Stimulated activated CD4-positive, alpha-beta T cell treated with anti-CD3 and anti-CD28 coated beads, Interleukin-1b, Interleukin-23, amount 100 ng/mL, for 48 hours (primary cell): ENCODE measurements around the gene ARHGEF18.
"Not testable (repeated sequence)": the region's sequence is repeated elsewhere in the genome, so short reads cannot be mapped to it uniquely, and the experiment has no call there.

ENCODE experiments used
- DNase-seq: peaks from one replicate; pipeline ENCODE4 v3.0.0-alpha.2; 2020

The ARHGEF18 gene

GRCh38 chr19:7348587-7349230 is at the start of gene ARHGEF18:
Gene ARHGEF18 (plus strand): TSS chr19:7348937. CDS start chr19:7362891, 13,954 bp downstream.
- DNase-seq, result peak; percentile 55

DNA sequence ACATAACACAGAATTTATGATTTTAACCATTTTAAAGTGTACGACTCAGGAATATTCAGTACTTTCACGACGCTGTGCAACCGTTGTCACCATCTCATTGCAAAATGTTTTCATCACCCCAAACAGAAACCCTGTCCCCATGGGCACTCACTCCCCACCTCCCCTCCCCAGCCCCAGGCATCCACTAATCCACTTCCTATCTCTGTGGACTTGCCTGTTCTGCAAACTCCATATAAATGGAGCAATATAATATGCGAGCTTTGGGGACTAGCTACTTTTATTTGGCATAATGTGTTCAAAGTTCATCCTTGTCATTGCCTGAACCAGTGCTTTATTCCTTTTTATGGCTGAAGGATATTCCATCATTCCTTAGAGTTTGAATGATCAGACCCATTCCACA is 47.2 kb upstream of the ARHGEF18 start:
- DNase-seq, result no peak

- DNase-seq, result no peak
Measured at GRCh38 chr19:7303470-7303869, 45.3 kb upstream of the ARHGEF18 start.

DNA sequence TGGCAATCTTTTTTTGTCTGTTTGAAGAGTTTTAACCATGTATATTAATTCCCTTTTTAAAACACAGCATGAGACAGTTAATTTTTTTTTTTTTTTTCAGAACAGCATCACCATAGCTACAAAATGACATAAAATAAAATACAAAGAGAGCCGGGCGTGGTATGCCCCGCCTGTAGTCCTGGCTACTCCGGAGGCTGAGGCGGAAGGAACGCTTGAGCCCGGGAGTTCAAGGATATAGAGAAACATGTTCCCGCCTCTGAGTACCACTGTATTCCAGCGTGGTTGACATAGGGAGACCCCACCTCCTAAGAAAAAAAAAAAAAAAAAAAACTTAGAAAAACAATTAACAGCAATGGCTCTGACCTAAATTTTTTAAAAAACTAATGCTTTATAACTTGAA is 44.5 kb upstream of the ARHGEF18 start:
- DNase-seq, result no peak

DNA sequence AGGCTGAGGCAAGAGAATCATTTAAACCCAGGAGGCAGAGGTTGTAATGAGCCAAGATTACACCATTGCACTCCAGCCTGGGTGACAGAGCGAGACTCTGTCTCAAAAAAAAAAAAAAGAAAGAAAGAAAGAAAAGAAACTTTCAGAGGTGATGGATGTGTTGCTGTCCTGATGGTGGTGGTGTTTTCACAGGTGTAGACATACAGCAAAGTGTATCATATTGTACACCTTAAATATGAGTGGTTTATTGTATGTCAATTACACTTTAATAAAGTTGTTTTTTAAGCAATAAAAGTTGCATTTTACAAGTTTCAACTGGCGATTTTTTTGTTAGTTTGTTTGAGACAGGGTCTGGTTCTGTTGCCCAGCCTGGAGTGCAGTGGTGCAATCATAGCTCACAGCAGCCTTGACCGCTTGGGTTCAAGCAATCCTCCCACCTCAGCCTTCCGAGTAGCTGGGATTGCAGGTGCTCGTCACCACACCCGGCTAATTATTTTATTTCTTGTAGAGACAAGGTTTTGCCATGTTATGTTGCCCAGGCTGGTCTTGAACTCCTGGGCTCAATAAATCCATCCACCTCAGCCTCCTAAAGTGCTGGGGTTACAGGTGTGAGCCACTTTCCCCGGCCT is 41.0 kb upstream of the ARHGEF18 start:
- no peak for DNase-seq

DNA sequence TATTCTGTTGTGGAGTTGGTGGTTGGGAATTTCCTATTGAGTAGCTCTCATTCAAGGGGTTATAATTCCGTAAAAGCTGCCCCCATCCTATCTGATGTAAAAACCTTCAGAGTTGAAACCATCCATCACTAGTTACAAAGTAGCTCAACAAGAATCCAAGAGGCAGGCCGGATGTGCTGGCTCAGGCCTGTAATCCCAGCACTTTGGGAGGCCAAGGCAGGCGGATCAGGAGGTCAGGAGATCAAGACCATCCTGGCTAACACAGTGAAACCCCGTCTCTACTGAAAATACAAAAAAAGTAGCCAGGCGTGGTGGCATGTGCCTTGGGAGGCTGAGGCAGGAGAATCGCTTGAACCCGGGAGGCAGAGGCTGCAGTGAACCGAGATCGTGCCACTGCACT is 40.4 kb upstream of the ARHGEF18 start:
- DNase-seq, result not testable (repeated sequence)

- no peak for DNase-seq
Measured at GRCh38 chr19:7311911-7312310, 36.8 kb upstream of the ARHGEF18 start.

DNA sequence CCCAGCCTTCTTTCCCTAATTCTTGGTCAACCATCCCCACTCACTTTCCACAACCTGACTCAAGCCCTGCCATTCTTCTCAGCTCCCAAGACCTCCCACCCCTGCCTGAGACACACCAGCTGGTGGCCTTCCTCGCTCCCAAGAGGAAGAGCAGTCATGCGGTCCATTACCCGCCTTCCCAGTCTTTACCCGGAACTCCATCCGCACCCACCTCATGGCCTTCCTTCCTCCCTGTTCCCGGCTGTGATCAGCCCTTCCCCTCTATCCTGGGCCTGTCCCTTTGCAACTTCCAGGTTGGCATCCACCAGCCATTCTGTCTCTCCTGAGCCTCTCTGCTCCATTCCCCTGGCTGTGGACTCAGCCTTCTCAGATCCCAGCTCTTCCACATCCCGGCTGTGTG is 35.9 kb upstream of the ARHGEF18 start:
- DNase-seq, result no peak

- no peak for DNase-seq
Measured at GRCh38 chr19:7318176-7318575, 30.6 kb upstream of the ARHGEF18 start.

- no peak for DNase-seq
Measured at GRCh38 chr19:7326105-7326877, 22.4 kb upstream of the ARHGEF18 start.

- DNase-seq, result no peak
Measured at GRCh38 chr19:7327802-7328201, 20.9 kb upstream of the ARHGEF18 start.

DNA sequence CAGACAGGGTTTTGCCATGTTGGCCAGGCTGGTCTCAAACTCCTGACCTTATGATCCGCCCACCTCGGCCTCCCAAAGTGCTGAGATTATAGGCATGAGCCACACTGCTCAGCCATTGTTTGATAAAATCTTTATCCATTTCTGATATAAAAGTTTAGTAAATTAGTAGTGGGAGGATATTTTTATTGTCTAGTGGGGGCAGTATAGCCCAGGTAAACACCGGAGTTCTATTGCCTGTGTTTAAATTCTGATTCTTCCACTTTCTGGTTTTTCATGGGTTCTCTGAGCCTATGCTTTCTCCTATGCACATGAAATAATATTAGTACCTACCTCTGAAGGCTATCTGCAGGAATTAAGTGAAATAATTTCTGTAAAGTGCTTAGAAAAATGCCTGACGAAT is 20.1 kb upstream of the ARHGEF18 start:
- DNase-seq, result no peak

DNA sequence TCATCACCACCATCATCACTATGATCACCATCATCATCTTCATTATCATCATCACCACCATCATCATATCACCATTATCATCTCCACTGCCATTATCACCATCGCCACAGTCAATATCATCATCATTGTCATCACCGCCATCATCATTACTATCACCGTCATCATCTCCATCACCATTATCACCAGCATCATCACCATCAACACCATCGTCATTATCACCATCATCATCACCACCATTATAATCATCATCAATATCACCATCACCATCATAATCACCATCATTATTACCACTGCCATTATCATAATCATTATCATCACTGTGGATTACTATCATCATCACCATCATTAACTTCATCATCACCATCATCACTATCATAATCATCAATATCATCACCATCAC is 17.3 kb upstream of the ARHGEF18 start:
- DNase-seq, result no peak

- DNase-seq, result no peak
Measured at GRCh38 chr19:7333198-7334118, 15.3 kb upstream of the ARHGEF18 start.

GRCh38 chr19:7336321-7336973 is 12.3 kb upstream of the ARHGEF18 start:
- no peak for DNase-seq

DNA sequence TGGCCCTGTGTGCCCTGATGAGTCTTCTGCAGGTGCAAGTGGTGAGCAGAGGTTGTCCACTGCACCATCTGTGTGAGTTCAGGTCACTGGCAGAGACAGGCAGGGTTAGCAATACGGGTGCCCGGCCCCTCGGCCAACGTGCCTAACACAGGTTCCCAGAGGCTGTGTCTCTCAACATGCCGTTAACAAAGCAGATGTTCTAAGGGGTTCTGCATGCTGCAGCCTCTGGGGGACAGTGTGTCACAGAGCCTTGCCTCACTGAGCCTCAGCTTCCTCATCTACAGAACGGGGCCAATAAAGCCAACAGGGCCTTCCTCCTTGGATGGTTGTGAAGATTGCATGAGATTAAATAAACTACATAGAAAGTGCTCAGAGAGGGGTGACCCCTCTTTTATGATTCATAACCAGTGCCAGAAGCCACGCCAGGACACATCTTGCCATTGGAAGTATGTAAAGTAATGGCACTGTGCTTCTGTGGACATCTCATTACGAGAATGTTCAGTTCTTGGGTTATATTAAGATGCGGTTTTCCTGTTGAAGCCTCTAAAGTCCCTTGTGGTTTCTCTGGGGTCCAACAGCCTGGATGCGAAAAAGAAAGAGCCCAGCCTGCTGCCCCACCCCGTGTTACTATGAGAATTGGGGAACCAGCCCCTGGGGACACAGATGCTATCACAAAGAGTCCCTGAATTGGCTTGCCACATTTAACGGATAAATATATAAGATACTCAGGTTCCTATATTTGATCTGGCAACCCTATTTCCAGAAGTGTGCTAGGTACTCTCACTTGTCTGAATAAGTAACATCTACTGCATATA is 11.2 kb upstream of the ARHGEF18 start:
- DNase-seq, result no peak

DNA sequence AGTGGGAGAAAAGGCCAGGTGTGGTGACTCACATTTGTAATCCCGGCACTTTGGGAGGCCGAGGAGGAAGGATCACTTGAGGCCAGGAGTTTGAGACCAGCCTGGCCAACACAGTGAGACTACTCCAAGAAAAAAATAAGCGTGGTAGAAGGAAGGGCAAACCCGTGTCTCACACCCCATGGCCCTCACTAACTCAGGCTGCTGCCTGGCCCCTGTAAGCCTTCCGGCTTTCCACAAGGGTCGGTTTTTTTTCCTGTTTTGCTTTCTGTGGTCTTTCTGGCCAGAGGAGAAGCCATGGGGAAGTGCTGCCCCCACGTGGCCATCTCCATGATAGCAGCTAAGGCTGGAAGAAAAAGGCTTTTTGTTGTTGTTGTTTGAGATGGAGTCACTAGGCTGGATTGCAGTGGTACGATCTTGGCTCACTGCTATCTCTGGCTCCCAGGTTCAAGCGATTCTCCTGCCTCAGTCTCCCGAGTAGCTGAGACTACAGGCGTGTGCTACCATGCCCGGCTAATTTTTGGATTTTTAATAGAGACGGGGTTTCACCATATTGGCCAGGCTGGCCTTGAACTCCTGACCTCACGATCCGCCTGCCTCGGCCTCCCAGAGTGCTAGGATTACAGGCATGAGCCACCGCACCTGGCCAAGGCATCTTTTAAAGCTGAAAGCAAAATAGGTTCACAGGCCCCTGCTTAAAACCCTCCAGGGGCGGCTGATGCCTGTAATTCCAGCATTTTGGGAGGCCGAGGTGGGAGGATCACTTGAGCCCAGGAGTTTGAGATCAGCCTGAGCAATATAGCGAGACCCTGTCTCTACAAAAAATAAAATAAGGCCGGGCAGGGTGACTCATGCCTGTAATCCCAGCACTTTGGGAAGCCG is 7.5 kb upstream of the ARHGEF18 start:
- DNase-seq, result peak; percentile 82

DNA sequence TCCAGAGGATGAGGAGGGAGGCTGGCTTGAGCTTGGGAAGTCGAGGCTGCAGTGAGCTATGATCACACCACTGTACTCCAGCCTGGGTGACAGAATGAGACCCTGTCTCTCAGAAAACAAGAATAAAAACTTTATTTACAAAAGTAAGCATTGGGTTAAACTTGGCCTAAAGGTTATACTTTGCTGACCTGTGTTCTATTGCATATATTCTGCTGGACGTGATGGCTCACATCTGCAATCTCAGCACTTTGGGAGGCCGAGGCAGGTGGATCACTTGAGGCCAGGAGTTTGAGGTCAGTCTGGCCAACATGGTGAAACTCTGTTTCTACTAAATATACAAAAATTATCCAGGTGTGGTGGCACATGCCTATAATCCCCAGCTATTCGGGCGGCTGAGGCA is 6.6 kb upstream of the ARHGEF18 start:
- no peak for DNase-seq

GRCh38 chr19:7346488-7346971 is 2.2 kb upstream of the ARHGEF18 start:
- DNase-seq, result no peak

GRCh38 chr19:7346997-7347396 is 1.7 kb upstream of the ARHGEF18 start:
- not testable (repeated sequence) for DNase-seq
